ENCODE results near the gene FOXO3.

GRCh38 chr6:108622641-108623298 is 62.1 kb downstream of the FOXO3 start:
- TF ChIP-seq EZH2 (IDR thresholded peaks at IDR 0.05; ENCODE audit: insufficient read depth, poor library complexity, severe bottlenecking), result no peak
- TF ChIP-seq EZH2phosphoT487 (IDR thresholded peaks at IDR 0.05; ENCODE audit: insufficient read depth, low read depth), result no peak

All from GM23248 (cell line).